T follicular helper cell (primary cell): ENCODE measurements around the gene EFEMP2.

Experiments
- DNase-seq: peaks from one replicate; pipeline ENCODE4 v3.0.0-alpha.2; 2020; ENCODE audit warnings: low read depth

The EFEMP2 gene

GRCh38 chr11:65866509-65867283, 5.9 kb downstream of the EFEMP2 start:
- no peak for DNase-seq

- no peak for DNase-seq
Observed at GRCh38 chr11:65865550-65866172, 6.9 kb downstream of the EFEMP2 start.

- no peak for DNase-seq
Observed at GRCh38 chr11:65864706-65865471, 7.7 kb downstream of the EFEMP2 start.

- no peak for DNase-seq
Observed at GRCh38 chr11:65863889-65864705, 8.5 kb downstream of the EFEMP2 start.

GRCh38 chr11:65862941-65863888, 9.4 kb downstream of the EFEMP2 start:
- no peak for DNase-seq

- DNase-seq, result no peak
Observed at GRCh38 chr11:65862191-65862735, 10.3 kb downstream of the EFEMP2 start.

GRCh38 chr11:65861533-65862183, 10.9 kb downstream of the EFEMP2 start:
- DNase-seq, result no peak

- no peak for DNase-seq
Observed at GRCh38 chr11:65861165-65861505, 11.5 kb downstream of the EFEMP2 start.

GRCh38 chr11:65860278-65861164, 12.1 kb downstream of the EFEMP2 start, which contains the start of gene MUS81:
Gene MUS81 (plus strand): TSS chr11:65860433. CDS start chr11:65860754, 321 bp downstream.
- DNase-seq, result peak; percentile 92

- DNase-seq, result no peak
Observed at GRCh38 chr11:65859812-65860277, 12.8 kb downstream of the EFEMP2 start.

- peak; percentile 92 for DNase-seq
Observed at GRCh38 chr11:65859095-65859811, 13.3 kb downstream of the EFEMP2 start.

GRCh38 chr11:65858681-65859087, 13.9 kb downstream of the EFEMP2 start:
- no peak for DNase-seq

- DNase-seq, result peak; percentile 95
Observed at GRCh38 chr11:65857853-65858680, 14.5 kb downstream of the EFEMP2 start, which contains the start of gene CFL1. Gene CFL1 (minus strand): TSS chr11:65858180. CDS start chr11:65858099, 81 bp downstream.

- peak; percentile 56 for DNase-seq
Observed at GRCh38 chr11:65857500-65857852, 15.1 kb downstream of the EFEMP2 start.

GRCh38 chr11:65856689-65857499, 15.7 kb downstream of the EFEMP2 start:
- peak; percentile 76 for DNase-seq

- DNase-seq, result no peak
Observed at GRCh38 chr11:65855927-65856363, 16.7 kb downstream of the EFEMP2 start.
